ENCODE results near the gene LCTL. TPM values are rescaled to one million over a fixed set of nuclear protein-coding genes. Genes with fewer than 3 reads are reported as not detected.

The LCTL gene
- total and polyA plus RNA-seq, 11 donors, result not detected

GRCh38 chr15:66566963-66567531, 1.2 kb upstream of the LCTL start:
- H3K4me3 ChIP-seq, result no peak overlapping the region
- no peak overlapping the region for H3K27ac ChIP-seq
- ATAC-seq (peak in 3 of 4 donors; percentile 44 to 75 (median 47)), DNase-seq (peak; percentile 41 to 67 (median 61))
- intact Hi-C loops (cut with DNase I), result no loop called here
- TF ChIP-seq POLR2A (IDR thresholded peaks at IDR 0.05), result no peak
- TF ChIP-seq CTCF (IDR thresholded peaks at IDR 0.05), result peak; percentile 49 to 80 (median 65)
- H3K9me3 ChIP-seq, result no peaks in the 10 kb centered on the region
- no peaks in the 10 kb centered on the region for H3K36me3 ChIP-seq
- 18 to 37% (median 33%) methylated on average over 10 to 15 of the region's 15 CpGs for WGBS, 4 donors
- no peaks in the 10 kb centered on the region for H3K27me3 ChIP-seq
- peaks cover 0 to 7% (median 0%) of the 10 kb centered on the region in 12 donors for H3K4me1 ChIP-seq

- Histone ChIP-seq H3K9me3 (no peaks in the 10 kb centered on the region), H3K4me3 (no peak overlapping the region), H3K27ac (no peak overlapping the region), H3K36me3 (no peaks in the 10 kb centered on the region), H3K4me1 (peaks cover 0 to 7% (median 0%) of the 10 kb centered on the region in 12 donors), H3K27me3 (no peaks in the 10 kb centered on the region)
- 83 to 84% (median 83%) methylated on average over 8 to 9 of the region's 9 CpGs for WGBS, 4 donors
- no peak for ATAC-seq
- DNase-seq, result no peak
- intact Hi-C loops (cut with DNase I), result no loop called here
- TF ChIP-seq POLR2A (IDR thresholded peaks at IDR 0.05) (no peak), CTCF (IDR thresholded peaks at IDR 0.05) (no peak)
Measured at GRCh38 chr15:66565141-66565641, 607 bp downstream of the LCTL start.

GRCh38 chr15:66564136-66565041, 1.4 kb downstream of the LCTL start:
- Histone ChIP-seq H3K4me3 (no peak overlapping the region), H3K4me1 (peaks cover 0 to 7% (median 0%) of the 10 kb centered on the region in 12 donors), H3K9me3 (no peaks in the 10 kb centered on the region), H3K36me3 (no peaks in the 10 kb centered on the region), H3K27me3 (no peaks in the 10 kb centered on the region), H3K27ac (no peak overlapping the region)
- WGBS, 4 donors, result 85 to 90% (median 87%) methylated on average over 16 to 18 of the region's 18 CpGs
- intact Hi-C loops (cut with DNase I), result no loop called here
- TF ChIP-seq CTCF (IDR thresholded peaks at IDR 0.05), result no peak
- ATAC-seq, result no peak
- DNase-seq, result peak in 1 of 5 donors; percentile 57

GRCh38 chr15:66563566-66564110, 2.2 kb downstream of the LCTL start:
- Histone ChIP-seq H3K9me3 (no peaks in the 10 kb centered on the region), H3K4me1 (peaks cover 0 to 7% (median 0%) of the 10 kb centered on the region in 12 donors), H3K4me3 (no peak overlapping the region), H3K27ac (no peak overlapping the region), H3K27me3 (no peaks in the 10 kb centered on the region), H3K36me3 (no peaks in the 10 kb centered on the region)
- TF ChIP-seq CTCF (IDR thresholded peaks at IDR 0.05), result no peak
- TF ChIP-seq POLR2A (IDR thresholded peaks at IDR 0.05), result no peak
- intact Hi-C loops (cut with DNase I), result no loop called here
- no peak for ATAC-seq
- 91 to 96% (median 93%) methylated on average over 6 to 13 of the region's 13 CpGs for WGBS, 4 donors
- DNase-seq, result no peak
